Measurements from ENCODE around the gene TAS2R50. TPM values are rescaled to one million over a fixed set of nuclear protein-coding genes. Genes with fewer than 3 reads are reported as not detected.

The TAS2R50 gene
- total RNA-seq, 1 experiment from 2014 or later, result 1.1 TPM

GRCh38 chr12:10967409-10967808 lies 19.3 kb downstream of the TAS2R50 start:
- ChIA-PET POLR2A (interaction anchor here (2.5 kb wide), 1 partner anchor 204 kb away, joined by 16 read pairs; the partner anchor contains the start of gene SMIM10L1), CTCF (interaction anchor here (1.3 kb wide), 1 partner anchor 232 kb away, joined by 7 read pairs; no protein-coding TSS in a partner anchor)
- Mint-ChIP-seq H3K9me3 (ENCODE audit: unreplicated experiment) (no peaks in the 10 kb centered on the region), H3K27me3 (ENCODE audit: insufficient read depth, unreplicated experiment) (no peaks in the 10 kb centered on the region), H3K4me1 (ENCODE audit: insufficient read depth, unreplicated experiment) (peaks cover 18% of the 10 kb centered on the region), H3K36me3 (ENCODE audit: insufficient read depth, unreplicated experiment) (no peaks in the 10 kb centered on the region), H3K27ac (ENCODE audit: low read depth, unreplicated experiment) (no peak overlapping the region), H3K4me3 (ENCODE audit: unreplicated experiment) (no peak overlapping the region)
- BruUV-seq (replicated peaks), result no TSS peak
- intact Hi-C loops (cut with micrococcal nuclease), result loop anchor here (10.0 kb wide), 1 partner anchor 193 kb away; no protein-coding TSS in a partner anchor
- peak; percentile 25 for DNase-seq (ENCODE audit: unreplicated experiment)
- TF ChIP-seq CTCF (IDR thresholded peaks at IDR 0.05; ENCODE audit: unreplicated experiment), result no peak

GRCh38 chr12:10966314-10966713 lies 20.4 kb downstream of the TAS2R50 start:
- no peak for DNase-seq (ENCODE audit: unreplicated experiment)
- no TSS peak for BruUV-seq (replicated peaks)
- Mint-ChIP-seq H3K27ac (ENCODE audit: low read depth, unreplicated experiment) (no peak overlapping the region), H3K36me3 (ENCODE audit: insufficient read depth, unreplicated experiment) (no peaks in the 10 kb centered on the region), H3K9me3 (ENCODE audit: unreplicated experiment) (no peaks in the 10 kb centered on the region), H3K4me1 (ENCODE audit: insufficient read depth, unreplicated experiment) (peaks cover 18% of the 10 kb centered on the region), H3K27me3 (ENCODE audit: insufficient read depth, unreplicated experiment) (no peaks in the 10 kb centered on the region), H3K4me3 (ENCODE audit: unreplicated experiment) (no peak overlapping the region)
- TF ChIP-seq CTCF (IDR thresholded peaks at IDR 0.05; ENCODE audit: unreplicated experiment), result no peak
- ChIA-PET POLR2A (no interaction called here), CTCF (no interaction called here)
- intact Hi-C loops (cut with micrococcal nuclease), result loop anchor here (1.0 to 10.0 kb wide), 2 partner anchors 26 to 192 kb away; no protein-coding TSS in a partner anchor

GRCh38 chr12:10965476-10965875 lies 21.2 kb downstream of the TAS2R50 start:
- ChIA-PET CTCF (no interaction called here), POLR2A (no interaction called here)
- no peaks in the 10 kb centered on the region for H3K36me3 Mint-ChIP-seq (ENCODE audit: insufficient read depth, unreplicated experiment)
- intact Hi-C loops (cut with micrococcal nuclease), result loop anchor here (10.0 kb wide), 1 partner anchor 191 kb away; no protein-coding TSS in a partner anchor
- no TSS peak for BruUV-seq (replicated peaks)
- no peaks in the 10 kb centered on the region for H3K27me3 Mint-ChIP-seq (ENCODE audit: insufficient read depth, unreplicated experiment)
- H3K4me3 Mint-ChIP-seq (ENCODE audit: unreplicated experiment), result no peak overlapping the region
- peaks cover 18% of the 10 kb centered on the region for H3K4me1 Mint-ChIP-seq (ENCODE audit: insufficient read depth, unreplicated experiment)
- no peak for DNase-seq (ENCODE audit: unreplicated experiment)
- no peaks in the 10 kb centered on the region for H3K9me3 Mint-ChIP-seq (ENCODE audit: unreplicated experiment)
- no peak for TF ChIP-seq CTCF (IDR thresholded peaks at IDR 0.05; ENCODE audit: unreplicated experiment)
- no peak overlapping the region for H3K27ac Mint-ChIP-seq (ENCODE audit: low read depth, unreplicated experiment)

- Mint-ChIP-seq H3K4me1 (ENCODE audit: insufficient read depth, unreplicated experiment) (no peaks in the 10 kb centered on the region), H3K27ac (ENCODE audit: low read depth, unreplicated experiment) (no peak overlapping the region), H3K27me3 (ENCODE audit: insufficient read depth, unreplicated experiment) (no peaks in the 10 kb centered on the region), H3K36me3 (ENCODE audit: insufficient read depth, unreplicated experiment) (no peaks in the 10 kb centered on the region), H3K9me3 (ENCODE audit: unreplicated experiment) (peaks cover 12% of the 10 kb centered on the region), H3K4me3 (ENCODE audit: unreplicated experiment) (no peak overlapping the region)
- ChIA-PET POLR2A (no interaction called here), CTCF (interaction anchor here (0.7 kb wide), 1 partner anchor 1608 kb away, joined by 3 read pairs; no protein-coding TSS in a partner anchor)
- DNase-seq (ENCODE audit: unreplicated experiment), result no peak
- no peak for TF ChIP-seq CTCF (IDR thresholded peaks at IDR 0.05; ENCODE audit: unreplicated experiment)
- intact Hi-C loops (cut with micrococcal nuclease), result loop anchor here (10.0 kb wide), 1 partner anchor 185 kb away; no protein-coding TSS in a partner anchor
- no TSS peak for BruUV-seq (replicated peaks)
Measured at GRCh38 chr12:10960211-10960610, 26.5 kb downstream of the TAS2R50 start.
